Spleen (tissue), 7 donors: Measurements from ENCODE around the gene BABAM2.

Experiments
- CTCF ChIP-seq, 11 experiments: fragments of 200-600 bp in 7 of 11; fragments of 450-650 bp in 4 of 11; sonication (generic) in 4 of 11; IDR thresholded peaks in 8 of 11; conservative IDR thresholded peaks in 3 of 11; 1 replicate in 7 of 11; 2 replicates in 4 of 11; pipeline versions ENCODE4 v1.4.0 to v1.8.0; 2016 to 2021; ENCODE audit warnings: antibody characterized with exemption in 11 of 11, inconsistent platforms in 4 of 11, mild to moderate bottlenecking in 1 of 11
- POLR2A ChIP-seq, 3 donors: fragments of 450-650 bp; IDR thresholded peaks; one replicate each; pipeline ENCODE4 v1.5.1; 2017; ENCODE audit warnings: antibody characterized with exemption in 3 of 3, mild to moderate bottlenecking in 1 of 3
- POLR2AphosphoS5 ChIP-seq, 3 donors: sonication (generic); formaldehyde crosslinking; IDR thresholded peaks; one replicate each; pipeline ENCODE4 v1.5.1; 2017; ENCODE audit warnings: antibody characterized with exemption in 3 of 3
- donor health status: DM: no; HTN: no; CAD: no; lungs with moderate emphysema.
- donor health status: DM: no; HTN: no; CAD: no.
- donor health status: DM: no; HTN: no; CAD: no.

DNA sequence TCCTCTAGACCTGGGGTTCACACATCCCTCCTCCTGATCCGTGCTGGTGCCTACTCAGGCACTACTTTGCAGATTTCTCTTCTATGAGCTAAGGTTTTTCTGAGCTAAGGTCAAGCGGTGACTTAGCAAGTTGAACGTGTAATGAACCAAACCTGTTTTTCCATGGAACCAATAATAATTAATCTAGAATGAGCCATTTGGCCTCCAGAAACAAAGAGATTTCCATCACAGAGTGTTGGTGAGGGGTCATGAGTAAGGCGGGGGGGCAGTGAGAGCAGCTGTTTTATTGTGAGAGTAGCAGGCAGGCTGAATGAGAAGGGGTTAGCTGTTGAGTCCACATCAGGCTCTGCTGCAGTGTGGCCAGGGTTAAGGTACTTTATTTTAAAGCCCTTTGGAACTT lies 390.1 kb downstream of the BABAM2 start:
- no peak for TF ChIP-seq POLR2AphosphoS5 (IDR thresholded peaks at IDR 0.05)
- no peak for TF ChIP-seq CTCF (IDR thresholded peaks at IDR 0.05 in 8 of 11, conservative IDR thresholded peaks at IDR 0.05 in 3 of 11)
- TF ChIP-seq POLR2A (IDR thresholded peaks at IDR 0.05), result no peak
